CD4-positive, alpha-beta T cell treated with Interleukin-12 subunit alpha and Interleukin-12 subunit beta, for 1 hour (primary cell): ENCODE results near the gene CACNA1S.

ENCODE experiments used
- DNase-seq: peaks from one replicate; pipeline ENCODE4 v3.0.0-alpha.2; 2020

The CACNA1S gene

GRCh38 chr1:201090541-201090940, 21.7 kb downstream of the CACNA1S start:
- no peak for DNase-seq

GRCh38 chr1:201089596-201089995, 22.6 kb downstream of the CACNA1S start:
- no peak for DNase-seq

GRCh38 chr1:201088901-201089525, 23.2 kb downstream of the CACNA1S start:
- DNase-seq = no peak

DNA sequence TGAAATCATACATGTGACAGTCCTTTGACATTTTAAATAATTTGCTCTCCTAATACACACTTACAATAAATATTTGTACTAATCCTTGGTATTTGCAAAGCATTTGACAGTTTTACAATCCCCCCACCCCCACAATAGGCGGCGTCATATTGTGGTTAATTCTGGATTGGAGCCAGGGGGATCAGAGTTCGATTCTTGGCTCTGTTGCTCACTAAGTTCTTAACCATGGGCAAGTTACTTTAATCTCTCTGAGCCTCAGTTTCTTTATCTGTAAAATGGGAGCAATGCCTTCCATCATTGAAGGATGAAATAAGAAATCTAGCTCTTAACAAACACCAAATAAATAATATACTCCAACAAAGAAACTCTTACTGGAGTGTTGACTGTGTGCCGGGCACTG, 23.8 kb downstream of the CACNA1S start:
- no peak for DNase-seq

- DNase-seq = peak; percentile 42
Measured at GRCh38 chr1:201085902-201086735, 26.1 kb downstream of the CACNA1S start.

GRCh38 chr1:201084295-201084694, 27.9 kb downstream of the CACNA1S start:
- DNase-seq = no peak

- DNase-seq = no peak
Measured at GRCh38 chr1:201083741-201084140, 28.5 kb downstream of the CACNA1S start.

- no peak for DNase-seq
Measured at GRCh38 chr1:201080135-201080534, 32.1 kb downstream of the CACNA1S start.

DNA sequence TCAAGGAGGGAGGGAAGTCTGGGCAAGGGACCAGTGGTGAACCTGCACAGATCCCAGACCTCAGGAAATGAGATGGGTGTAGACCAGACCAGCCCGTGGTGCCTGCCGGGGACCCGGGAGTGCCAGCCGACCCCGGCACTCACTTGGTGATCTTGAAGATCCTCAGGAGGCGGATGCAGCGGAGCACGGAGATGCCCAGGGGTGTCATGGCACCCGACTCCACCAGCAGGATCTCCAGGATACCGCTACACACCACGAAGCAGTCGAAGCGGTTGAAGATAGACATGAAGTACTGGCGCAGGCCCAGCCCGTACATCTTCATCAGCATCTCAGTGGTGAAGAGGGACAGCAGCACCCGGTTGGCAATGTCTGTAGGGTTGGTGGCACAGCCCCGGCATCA, 34.5 kb downstream of the CACNA1S start:
- no peak for DNase-seq

- DNase-seq = no peak
Measured at GRCh38 chr1:201077116-201077515, 35.1 kb downstream of the CACNA1S start.

GRCh38 chr1:201076092-201076491, 36.1 kb downstream of the CACNA1S start:
- no peak for DNase-seq

GRCh38 chr1:201074018-201074417, 38.2 kb downstream of the CACNA1S start:
- no peak for DNase-seq

DNA sequence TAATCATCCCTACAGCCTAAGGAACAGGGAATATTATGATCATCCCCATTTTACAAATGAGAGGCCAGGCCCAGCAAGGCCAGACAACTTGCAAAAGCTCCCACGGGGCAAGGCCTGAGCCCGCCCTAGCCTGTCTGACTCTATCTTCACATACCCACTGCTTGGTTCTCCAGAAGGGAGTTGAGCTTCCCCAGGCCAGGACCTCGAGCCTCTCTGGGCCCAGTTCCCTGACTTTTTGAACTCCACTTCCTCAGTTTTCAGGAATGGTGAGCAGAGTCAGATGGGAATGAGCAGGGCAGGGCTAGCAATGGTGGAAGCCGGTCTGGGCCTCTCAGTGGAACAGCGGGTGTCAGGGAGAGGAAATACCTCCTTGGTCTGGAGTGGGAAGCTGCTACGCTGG, 39.3 kb downstream of the CACNA1S start:
- DNase-seq = no peak

GRCh38 chr1:201072149-201072548, 40.1 kb downstream of the CACNA1S start:
- no peak for DNase-seq

GRCh38 chr1:201069636-201070035, 42.6 kb downstream of the CACNA1S start:
- no peak for DNase-seq

- no peak for DNase-seq
Measured at GRCh38 chr1:201068976-201069375, 43.2 kb downstream of the CACNA1S start.

DNA sequence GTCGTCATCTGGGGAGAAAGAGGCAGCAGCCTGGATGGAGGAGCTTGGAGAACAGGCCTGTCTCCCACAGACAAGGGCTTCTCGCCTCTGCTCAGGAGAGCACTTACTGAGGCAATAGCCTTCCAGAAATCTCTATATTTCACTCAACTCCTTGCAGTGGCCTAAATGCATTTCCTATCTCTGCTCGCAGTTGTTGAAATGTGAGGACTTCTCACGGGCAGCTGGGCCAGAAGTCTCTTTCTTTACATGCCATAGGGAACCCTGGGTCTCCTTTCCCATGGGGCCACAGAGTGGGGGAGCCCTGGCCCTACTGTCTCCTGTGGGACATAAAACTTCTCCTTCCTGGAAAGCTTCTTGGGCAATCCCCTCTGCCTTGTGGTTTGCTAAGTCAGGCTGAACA, 45.2 kb downstream of the CACNA1S start:
- DNase-seq = no peak

GRCh38 chr1:201065686-201066085, 46.5 kb downstream of the CACNA1S start:
- no peak for DNase-seq

GRCh38 chr1:201064806-201065205, 47.4 kb downstream of the CACNA1S start:
- DNase-seq = no peak

DNA sequence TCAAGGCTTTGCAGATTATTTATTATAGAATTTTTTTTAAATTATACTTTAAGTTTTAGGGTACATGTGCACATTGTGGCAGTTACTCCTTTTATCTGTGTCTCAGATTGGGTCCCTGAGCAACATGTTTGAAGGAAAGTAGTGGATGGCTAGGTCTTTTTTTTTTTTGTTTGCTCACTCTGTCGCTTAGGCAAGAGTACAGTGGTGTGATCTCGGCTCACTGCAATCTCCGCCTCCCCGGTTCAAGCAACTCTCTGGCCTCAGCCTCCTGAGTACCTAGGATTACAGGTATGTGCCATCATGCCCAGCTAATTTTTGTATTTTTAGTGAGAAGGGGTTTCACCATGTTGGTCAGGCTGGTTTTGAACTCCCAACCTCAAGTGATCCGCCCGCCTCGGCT, 49.1 kb downstream of the CACNA1S start:
- no peak for DNase-seq

DNA sequence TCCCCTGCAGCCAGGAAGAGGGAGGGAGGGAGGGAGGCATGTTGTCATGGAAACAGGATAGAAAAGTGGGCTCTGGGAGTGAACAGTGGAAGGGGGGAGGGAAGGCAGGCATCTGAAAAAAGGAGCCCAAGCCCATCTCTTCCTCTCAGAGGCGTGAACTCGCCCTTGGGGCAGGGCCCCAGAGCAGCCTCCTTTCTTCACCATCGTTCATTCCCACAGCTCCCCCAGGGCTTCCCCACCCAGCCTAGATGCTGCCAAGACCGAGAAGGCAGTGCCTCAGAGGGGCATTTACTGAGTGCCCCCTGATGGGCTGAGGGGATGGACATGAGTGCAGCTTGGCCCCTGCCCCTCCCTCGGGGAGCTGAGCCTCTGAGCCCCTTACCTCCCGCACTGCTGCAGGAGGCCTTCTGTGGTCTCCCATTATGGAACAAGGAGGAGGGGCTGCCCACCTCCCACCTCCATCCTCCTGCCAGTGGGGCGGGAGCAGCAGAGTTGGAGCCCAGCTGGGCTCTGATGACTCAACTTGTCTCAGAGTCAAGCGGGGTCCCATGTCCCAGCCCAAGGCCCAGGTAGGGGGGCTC, 49.6 kb downstream of the CACNA1S start:
- no peak for DNase-seq

DNA sequence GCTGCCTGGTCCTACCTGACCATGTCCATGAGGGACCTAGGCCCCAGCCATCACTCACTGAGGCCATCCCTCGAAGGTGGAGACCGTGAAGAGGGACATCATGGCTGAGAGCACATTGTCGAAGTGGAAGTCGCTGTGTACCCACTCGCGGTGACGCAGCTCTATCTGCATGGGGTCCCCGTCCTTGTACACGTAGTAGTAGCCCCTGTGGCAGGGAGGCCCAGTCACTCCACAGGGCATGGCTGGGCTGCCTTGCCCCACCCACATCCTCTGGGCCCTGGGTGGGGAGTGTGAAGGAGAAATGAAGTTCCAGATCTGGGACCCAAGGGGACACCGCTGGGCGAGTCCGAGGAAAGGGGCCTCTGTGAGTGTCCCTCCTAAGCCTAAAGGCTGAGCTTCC, 50.3 kb downstream of the CACNA1S start:
- DNase-seq = no peak

DNA sequence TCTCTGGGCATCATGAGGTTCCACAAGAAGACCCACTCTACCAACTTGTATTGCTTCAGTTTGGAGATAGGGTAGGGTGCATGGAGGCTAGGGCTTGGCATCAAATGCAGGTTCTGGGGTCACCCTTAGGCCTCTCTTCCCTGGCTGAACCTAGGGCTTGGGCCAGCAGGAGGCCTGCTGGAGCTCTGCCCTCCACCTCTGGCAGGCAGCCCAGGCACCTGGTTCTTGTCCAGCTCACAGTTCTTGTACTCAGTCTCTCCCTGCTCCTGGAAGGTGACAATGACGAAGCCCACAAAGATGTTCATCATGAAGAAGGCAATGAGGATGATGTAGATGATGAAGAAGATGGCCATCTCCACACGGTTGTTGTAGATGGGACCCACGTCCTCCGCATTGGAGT, 51.2 kb downstream of the CACNA1S start:
- no peak for DNase-seq

DNA sequence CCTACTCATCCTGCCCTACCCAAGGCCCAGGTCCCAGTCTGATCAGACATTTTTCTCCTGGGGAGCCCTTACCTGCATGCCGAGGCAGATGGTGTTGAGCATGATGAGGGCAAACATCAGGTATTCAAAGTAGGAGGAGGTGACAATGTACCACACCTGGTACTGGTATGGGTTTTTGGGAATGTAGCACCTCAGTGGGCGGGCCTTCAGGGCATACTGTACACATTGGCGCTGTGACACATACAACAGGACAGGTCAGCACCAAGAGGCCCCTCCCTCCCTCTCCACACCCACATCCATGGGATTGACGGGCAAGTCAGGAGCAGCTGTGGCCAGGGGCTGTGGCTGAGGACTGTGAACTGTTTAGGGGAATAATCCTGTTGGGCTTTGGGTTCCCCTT, 51.6 kb downstream of the CACNA1S start:
- no peak for DNase-seq
